ENCODE results near the gene ZMIZ1. TPM values are rescaled to one million over a fixed set of nuclear protein-coding genes. Genes with fewer than 3 reads are reported as not detected.

ZMIZ1 gene
- total RNA-seq, 1 donor from 2014 or later, result 11.5 TPM

GRCh38 chr10:79050896-79051555 lies 17.7 kb upstream of the ZMIZ1 start:
- Histone ChIP-seq H3K27ac (ENCODE audit: low read depth, low read length) (no peak overlapping the region), H3K27me3 (ENCODE audit: control insufficient read depth in 3 of 3, insufficient read depth in 3 of 3, low read length in 3 of 3) (peaks cover 0 to 4% (median 0%) of the 10 kb centered on the region in 3 donors), H3K9me3 (ENCODE audit: control insufficient read depth in 3 of 3, low read length in 3 of 3) (no peaks in the 10 kb centered on the region), H3K4me3 (ENCODE audit: low read length in 3 of 3) (no peak overlapping the region), H3K9ac (ENCODE audit: low read depth in 1 of 3, low read length in 3 of 3) (no peak overlapping the region), H3K4me1 (ENCODE audit: control insufficient read depth in 3 of 3, insufficient read depth in 3 of 3, low read length in 3 of 3) (peaks cover 4 to 15% (median 10%) of the 10 kb centered on the region in 3 donors), H3K36me3 (ENCODE audit: control insufficient read depth in 3 of 3, insufficient read depth in 3 of 3, low read length in 3 of 3) (no peaks in the 10 kb centered on the region)

GRCh38 chr10:79051766-79052165 lies 17.0 kb upstream of the ZMIZ1 start:
- Histone ChIP-seq H3K9me3 (ENCODE audit: control insufficient read depth in 3 of 3, low read length in 3 of 3) (no peaks in the 10 kb centered on the region), H3K27ac (ENCODE audit: low read depth, low read length) (no peak overlapping the region), H3K4me3 (ENCODE audit: low read length in 3 of 3) (no peak overlapping the region), H3K36me3 (ENCODE audit: control insufficient read depth in 3 of 3, insufficient read depth in 3 of 3, low read length in 3 of 3) (no peaks in the 10 kb centered on the region), H3K27me3 (ENCODE audit: control insufficient read depth in 3 of 3, insufficient read depth in 3 of 3, low read length in 3 of 3) (peaks cover 0 to 4% (median 0%) of the 10 kb centered on the region in 3 donors), H3K9ac (ENCODE audit: low read depth in 1 of 3, low read length in 3 of 3) (no peak overlapping the region), H3K4me1 (ENCODE audit: control insufficient read depth in 3 of 3, insufficient read depth in 3 of 3, low read length in 3 of 3) (peaks cover 4 to 15% (median 10%) of the 10 kb centered on the region in 3 donors)

GRCh38 chr10:79052291-79053080 lies 16.3 kb upstream of the ZMIZ1 start:
- H3K27ac ChIP-seq (ENCODE audit: low read depth, low read length), result no peak overlapping the region
- H3K36me3 ChIP-seq (ENCODE audit: control insufficient read depth in 3 of 3, insufficient read depth in 3 of 3, low read length in 3 of 3), result no peaks in the 10 kb centered on the region
- H3K9ac ChIP-seq (ENCODE audit: low read depth in 1 of 3, low read length in 3 of 3), result no peak overlapping the region
- H3K27me3 ChIP-seq (ENCODE audit: control insufficient read depth in 3 of 3, insufficient read depth in 3 of 3, low read length in 3 of 3), result peaks cover 0 to 4% (median 0%) of the 10 kb centered on the region in 3 donors
- peaks cover 4 to 15% (median 9%) of the 10 kb centered on the region in 3 donors for H3K4me1 ChIP-seq (ENCODE audit: control insufficient read depth in 3 of 3, insufficient read depth in 3 of 3, low read length in 3 of 3)
- no peak overlapping the region for H3K4me3 ChIP-seq (ENCODE audit: low read length in 3 of 3)
- H3K9me3 ChIP-seq (ENCODE audit: control insufficient read depth in 3 of 3, low read length in 3 of 3), result no peaks in the 10 kb centered on the region

GRCh38 chr10:79053081-79053434 lies 15.7 kb upstream of the ZMIZ1 start:
- peaks cover 0 to 4% (median 0%) of the 10 kb centered on the region in 3 donors for H3K27me3 ChIP-seq (ENCODE audit: control insufficient read depth in 3 of 3, insufficient read depth in 3 of 3, low read length in 3 of 3)
- H3K4me1 ChIP-seq (ENCODE audit: control insufficient read depth in 3 of 3, insufficient read depth in 3 of 3, low read length in 3 of 3), result peaks cover 4 to 12% (median 5%) of the 10 kb centered on the region in 3 donors
- no peak overlapping the region for H3K4me3 ChIP-seq (ENCODE audit: low read length in 3 of 3)
- no peak overlapping the region for H3K27ac ChIP-seq (ENCODE audit: low read depth, low read length)
- no peak overlapping the region for H3K9ac ChIP-seq (ENCODE audit: low read depth in 1 of 3, low read length in 3 of 3)
- H3K9me3 ChIP-seq (ENCODE audit: control insufficient read depth in 3 of 3, low read length in 3 of 3), result no peaks in the 10 kb centered on the region
- no peaks in the 10 kb centered on the region for H3K36me3 ChIP-seq (ENCODE audit: control insufficient read depth in 3 of 3, insufficient read depth in 3 of 3, low read length in 3 of 3)

GRCh38 chr10:79053481-79054202 lies 15.1 kb upstream of the ZMIZ1 start:
- H3K9ac ChIP-seq (ENCODE audit: low read depth in 1 of 3, low read length in 3 of 3), result no peak overlapping the region
- H3K9me3 ChIP-seq (ENCODE audit: control insufficient read depth in 3 of 3, low read length in 3 of 3), result no peaks in the 10 kb centered on the region
- H3K27me3 ChIP-seq (ENCODE audit: control insufficient read depth in 3 of 3, insufficient read depth in 3 of 3, low read length in 3 of 3), result peaks cover 0 to 4% (median 0%) of the 10 kb centered on the region in 3 donors
- peaks cover under 1 to 6% (median 2%) of the 10 kb centered on the region in 3 donors for H3K4me1 ChIP-seq (ENCODE audit: control insufficient read depth in 3 of 3, insufficient read depth in 3 of 3, low read length in 3 of 3)
- H3K36me3 ChIP-seq (ENCODE audit: control insufficient read depth in 3 of 3, insufficient read depth in 3 of 3, low read length in 3 of 3), result no peaks in the 10 kb centered on the region
- H3K4me3 ChIP-seq (ENCODE audit: low read length in 3 of 3), result no peak overlapping the region
- no peak overlapping the region for H3K27ac ChIP-seq (ENCODE audit: low read depth, low read length)

GRCh38 chr10:79054203-79055099 lies 14.3 kb upstream of the ZMIZ1 start:
- Histone ChIP-seq H3K9me3 (ENCODE audit: control insufficient read depth in 3 of 3, low read length in 3 of 3) (no peaks in the 10 kb centered on the region), H3K4me1 (ENCODE audit: control insufficient read depth in 3 of 3, insufficient read depth in 3 of 3, low read length in 3 of 3) (no peaks in the 10 kb centered on the region), H3K9ac (ENCODE audit: low read depth in 1 of 3, low read length in 3 of 3) (no peak overlapping the region), H3K27me3 (ENCODE audit: control insufficient read depth in 3 of 3, insufficient read depth in 3 of 3, low read length in 3 of 3) (peaks cover 0 to 4% (median 0%) of the 10 kb centered on the region in 3 donors), H3K36me3 (ENCODE audit: control insufficient read depth in 3 of 3, insufficient read depth in 3 of 3, low read length in 3 of 3) (no peaks in the 10 kb centered on the region), H3K4me3 (ENCODE audit: low read length in 3 of 3) (no peak overlapping the region), H3K27ac (ENCODE audit: low read depth, low read length) (no peak overlapping the region)

- Histone ChIP-seq H3K36me3 (ENCODE audit: control insufficient read depth in 3 of 3, insufficient read depth in 3 of 3, low read length in 3 of 3) (no peaks in the 10 kb centered on the region), H3K4me3 (ENCODE audit: low read length in 3 of 3) (no peak overlapping the region), H3K27me3 (ENCODE audit: control insufficient read depth in 3 of 3, insufficient read depth in 3 of 3, low read length in 3 of 3) (peaks cover 0 to 4% (median 0%) of the 10 kb centered on the region in 3 donors), H3K9ac (ENCODE audit: low read depth in 1 of 3, low read length in 3 of 3) (no peak overlapping the region), H3K27ac (ENCODE audit: low read depth, low read length) (no peak overlapping the region), H3K4me1 (ENCODE audit: control insufficient read depth in 3 of 3, insufficient read depth in 3 of 3, low read length in 3 of 3) (no peaks in the 10 kb centered on the region), H3K9me3 (ENCODE audit: control insufficient read depth in 3 of 3, low read length in 3 of 3) (no peaks in the 10 kb centered on the region)
Observed at GRCh38 chr10:79055100-79055782, 13.5 kb upstream of the ZMIZ1 start.

GRCh38 chr10:79055892-79056291 lies 12.9 kb upstream of the ZMIZ1 start:
- no peaks in the 10 kb centered on the region for H3K36me3 ChIP-seq (ENCODE audit: control insufficient read depth in 3 of 3, insufficient read depth in 3 of 3, low read length in 3 of 3)
- no peak overlapping the region for H3K9ac ChIP-seq (ENCODE audit: low read depth in 1 of 3, low read length in 3 of 3)
- no peak overlapping the region for H3K27ac ChIP-seq (ENCODE audit: low read depth, low read length)

GRCh38 chr10:79056361-79056735 lies 12.4 kb upstream of the ZMIZ1 start:
- H3K4me3 ChIP-seq (ENCODE audit: low read length in 3 of 3), result no peak overlapping the region
- H3K27me3 ChIP-seq (ENCODE audit: control insufficient read depth in 3 of 3, insufficient read depth in 3 of 3, low read length in 3 of 3), result peaks cover 0 to 4% (median 0%) of the 10 kb centered on the region in 3 donors
- H3K4me1 ChIP-seq (ENCODE audit: control insufficient read depth in 3 of 3, insufficient read depth in 3 of 3, low read length in 3 of 3), result no peaks in the 10 kb centered on the region
- H3K36me3 ChIP-seq (ENCODE audit: control insufficient read depth in 3 of 3, insufficient read depth in 3 of 3, low read length in 3 of 3), result no peaks in the 10 kb centered on the region
- no peaks in the 10 kb centered on the region for H3K9me3 ChIP-seq (ENCODE audit: control insufficient read depth in 3 of 3, low read length in 3 of 3)
- no peak overlapping the region for H3K9ac ChIP-seq (ENCODE audit: low read depth in 1 of 3, low read length in 3 of 3)
- no peak overlapping the region for H3K27ac ChIP-seq (ENCODE audit: low read depth, low read length)

More at GRCh38 chr10:79055892-79056291, 12.9 kb upstream of the ZMIZ1 start:
- no peaks in the 10 kb centered on the region for H3K4me1 ChIP-seq (ENCODE audit: control insufficient read depth in 3 of 3, insufficient read depth in 3 of 3, low read length in 3 of 3)
- peaks cover 0 to 4% (median 0%) of the 10 kb centered on the region in 3 donors for H3K27me3 ChIP-seq (ENCODE audit: control insufficient read depth in 3 of 3, insufficient read depth in 3 of 3, low read length in 3 of 3)
- H3K9me3 ChIP-seq (ENCODE audit: control insufficient read depth in 3 of 3, low read length in 3 of 3), result no peaks in the 10 kb centered on the region
- no peak overlapping the region for H3K4me3 ChIP-seq (ENCODE audit: low read length in 3 of 3)

Data from skeletal muscle tissue (tissue), 4 donors.